Sigmoid colon (tissue), 3 donors: ENCODE results near the gene TP53I13.
A peak's percentile ranks its signal among the peaks of the same experiment; 100 is the strongest.

Source experiments
- CTCF ChIP-seq, 4 experiments: fragments of 450-650 bp in 3 of 4; fragments of 200-600 bp in 1 of 4; IDR thresholded peaks; one replicate each; pipeline ENCODE4 v1.5.1; 2016 to 2019; ENCODE audit warnings: antibody characterized with exemption in 4 of 4, mild to moderate bottlenecking in 3 of 4, moderate library complexity in 2 of 4
- POLR2A ChIP-seq, 2 donors: fragments of 450-650 bp; IDR thresholded peaks; one replicate each; pipeline ENCODE4 v1.6.1; 2016; ENCODE audit warnings: antibody characterized with exemption in 2 of 2, mild to moderate bottlenecking in 2 of 2, moderate library complexity in 2 of 2

GRCh38 chr17:29615492-29616299, 47.2 kb downstream of the TP53I13 start:
- no peak for TF ChIP-seq CTCF (IDR thresholded peaks at IDR 0.05)
- peak in 1 of 2 donors; percentile 57 for TF ChIP-seq POLR2A (IDR thresholded peaks at IDR 0.05)
